HepG2 (cell line): ENCODE data around the gene DHRS4L2. TPM values are rescaled to one million over a fixed set of nuclear protein-coding genes. Genes with fewer than 3 reads are reported as not detected.

ENCODE experiments used
- ARHGAP35 ChIP-seq: sonication (generic); formaldehyde crosslinking; IDR thresholded peaks from 2 replicates; pipeline ENCODE4 v1.9.0; 2022; ENCODE audit warnings: mild to moderate bottlenecking, inconsistent platforms, moderate library complexity, missing genetic modification reagents, borderline replicate concordance
- CBX1 ChIP-seq: IDR thresholded peaks from one replicate; pipeline ENCODE4 v1.6.1; 2016; ENCODE audit warnings: antibody characterized with exemption, low read depth
- EEA1 ChIP-seq: sonication (generic); formaldehyde crosslinking; IDR thresholded peaks from 2 replicates; pipeline ENCODE4 v1.5.1; 2020; ENCODE audit warnings: mild to moderate bottlenecking, missing genetic modification reagents, borderline replicate concordance
- ETV5 ChIP-seq: IDR thresholded peaks from 2 replicates; pipeline ENCODE4 v1.6.1; 2018; ENCODE audit warnings: missing biosample characterization, missing genetic modification reagents, inconsistent platforms, borderline replicate concordance
- KDM4B ChIP-seq: sonication (generic); formaldehyde crosslinking; IDR thresholded peaks from 2 replicates; pipeline ENCODE4 v1.4.0; 2020; ENCODE audit warnings: missing genetic modification reagents
- MAX ChIP-seq: IDR thresholded peaks from 2 replicates; pipeline ENCODE4 v1.6.1; 2012; ENCODE audit warnings: inconsistent platforms
- PBX3 ChIP-seq: sonication (generic); formaldehyde crosslinking; IDR thresholded peaks from 2 replicates; pipeline ENCODE4 v1.8.1; 2023; ENCODE audit warnings: missing genetic modification reagents, inconsistent platforms, borderline replicate concordance
- RBFOX2 ChIP-seq: fragments of 200-400 bp; formaldehyde crosslinking; IDR thresholded peaks from 2 replicates; pipeline ENCODE4 v1.6.1; 2017; ENCODE audit warnings: low read depth, mild to moderate bottlenecking, low read length
- SPEN ChIP-seq: sonication (generic); formaldehyde crosslinking; IDR thresholded peaks from 2 replicates; pipeline ENCODE4 v1.5.1; 2020; ENCODE audit warnings: low read depth, mild to moderate bottlenecking, missing genetic modification reagents
- THAP11 ChIP-seq: IDR thresholded peaks from 2 replicates; pipeline ENCODE4 v1.6.1; 2016; ENCODE audit warnings: missing biosample characterization, missing genetic modification reagents
- ZBTB38 ChIP-seq: sonication (generic); formaldehyde crosslinking; IDR thresholded peaks from 2 replicates; pipeline ENCODE4 v1.5.1; 2020; ENCODE audit warnings: mild to moderate bottlenecking, missing genetic modification reagents
- ZNF230 ChIP-seq: sonication (generic); formaldehyde crosslinking; IDR thresholded peaks from 2 replicates; pipeline ENCODE4 v1.4.0; 2020; ENCODE audit warnings: mild to moderate bottlenecking, missing genetic modification reagents
- ZNF274 ChIP-seq: sonication (generic); formaldehyde crosslinking; IDR thresholded peaks from 2 replicates; pipeline ENCODE4 v1.5.1; 2020; ENCODE audit warnings: mild to moderate bottlenecking, missing genetic modification reagents
- ZNF318 ChIP-seq: sonication (generic); formaldehyde crosslinking; IDR thresholded peaks from 2 replicates; pipeline ENCODE4 v1.4.0; 2020; ENCODE audit warnings: mild to moderate bottlenecking, missing genetic modification reagents
- ZNF556 ChIP-seq: sonication (generic); formaldehyde crosslinking; IDR thresholded peaks from 2 replicates; pipeline ENCODE4 v1.4.0; 2020; ENCODE audit warnings: mild to moderate bottlenecking, missing genetic modification reagents, borderline replicate concordance
- ZNF709 ChIP-seq: sonication (generic); formaldehyde crosslinking; IDR thresholded peaks from 2 replicates; pipeline ENCODE4 v1.5.0; 2020; ENCODE audit warnings: mild to moderate bottlenecking, missing genetic modification reagents
- ZNF724P ChIP-seq: sonication (generic); formaldehyde crosslinking; IDR thresholded peaks from 2 replicates; pipeline ENCODE4 v1.8.0; 2022; ENCODE audit warnings: missing genetic modification reagents, borderline replicate concordance
- polyA plus RNA-seq, 8 experiments: library from polyadenylated mRNA; depleted of rRNA in 3 of 8; stranded (reverse) in 7 of 8; unstranded in 1 of 8; fragments of >200 nt; fragmentation: Illumina TruSeq in 4 of 8; extraction: Trizol in 4 of 8; gene quantifications; 2 replicates each; pipeline versions ENCODE4 v1.2.1 to v1.2.3, GENCODE V29; 2011 to 2016; ENCODE audit warnings: low read depth in 4 of 8, missing spikeins in 1 of 8, mixed read lengths in 1 of 8; ENCODE audit not compliant: insufficient read depth in 1 of 8
- total RNA-seq, 5 experiments: library from RNA; depleted of rRNA; stranded (reverse); fragments of >200 nt; fragmentation: Illumina TruSeq; extraction: Trizol; gene quantifications; 2 replicates each; pipeline ENCODE4 v1.2.3, GENCODE V29; 2016; ENCODE audit warnings: low read depth in 1 of 5

Gene DHRS4L2
- total and polyA plus RNA-seq, 2 of the 13 experiments (the other 11 are each of a cell fraction or from before 2014, with no cell fraction given) = 24.7 to 38.2 TPM

- TF ChIP-seq ZNF274 (peak; percentile 89), ZNF709 (0 out of 2 replicates have a peak, but pooled peaks have one; percentile 55), PBX3 (peak; percentile 75; the same call in 1 of the 2 replicates), CBX1 (peak; percentile 80), RBFOX2 (peak; percentile 66), ZNF230 (peak; percentile 65; the same call in 1 of the 2 replicates), EEA1 (CRISPR knock-in tag) (peak; percentile 64; the same call in 1 of the 2 replicates), ZNF318 (peak; percentile 40; the same call in 1 of the 2 replicates), ARHGAP35 (peak; percentile 98), ZNF724P (CRISPR knock-in tag) (peak; percentile 88; the same call in 1 of the 2 replicates), ZBTB38 (CRISPR knock-in tag) (peak; percentile 84), SPEN (CRISPR knock-in tag) (peak; percentile 83), KDM4B (CRISPR knock-in tag) (peak; percentile 85; the same call in 1 of the 2 replicates), MAX (peak; percentile 81), THAP11 (CRISPR knock-in tag) (peak; percentile 70), ZNF556 (CRISPR knock-in tag) (peak; percentile 55; the same call in 1 of the 2 replicates), ETV5 (CRISPR knock-in tag) (peak; percentile 54)
Observed at GRCh38 chr14:23969481-23970282, 19.0 kb upstream of the DHRS4L2 start (continued).
